ENCODE data around the gene MNT. TPM values are rescaled to one million over a fixed set of nuclear protein-coding genes. Genes with fewer than 3 reads are reported as not detected.
A peak's percentile ranks its signal among the peaks of the same experiment; 100 is the strongest.

The MNT gene
- total and polyA plus RNA-seq, 2 experiments from 2014 or later = 5.7 to 6.4 TPM

DNA sequence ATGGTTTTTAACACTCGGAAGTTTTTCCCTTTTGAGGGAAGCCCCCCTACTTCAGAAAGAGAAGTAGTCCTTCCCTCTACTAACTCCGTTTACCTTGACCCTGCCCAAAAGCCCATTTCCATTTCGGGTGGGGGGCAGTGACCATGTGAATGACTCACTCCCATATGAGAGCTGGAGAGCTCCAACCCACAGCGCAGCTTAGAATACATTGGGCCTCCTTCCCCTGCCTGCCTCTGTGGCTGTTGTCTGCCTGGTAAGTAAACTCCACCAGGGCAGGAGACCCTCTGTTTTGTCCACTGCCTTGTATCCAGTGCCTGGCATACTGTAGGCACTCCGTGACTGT, 62.6 kb downstream of the MNT start:
- ATAC-seq (peak; percentile 14), DNase-seq (ENCODE audit: low spot score) (peak; percentile 49)
- H3K4me1 ChIP-seq (ENCODE audit: insufficient read depth) = peaks cover 20% of the 10 kb centered on the region
- TF ChIP-seq EZH2phosphoT487 (IDR thresholded peaks at IDR 0.05; ENCODE audit: unreplicated experiment) (no peak), EZH2 (IDR thresholded peaks at IDR 0.05; ENCODE audit: low read depth, unreplicated experiment) (no peak), NANOG (IDR thresholded peaks at IDR 0.05; ENCODE audit: borderline replicate concordance) (no peak), JUNB (IDR thresholded peaks at IDR 0.05; ENCODE audit: unreplicated experiment) (no peak), ZNF114 (CRISPR knock-in tag; IDR thresholded peaks at IDR 0.05) (no peak), CREB1 (CRISPR knock-in tag; IDR thresholded peaks at IDR 0.05; ENCODE audit: low read depth) (no peak), STAT1 (IDR thresholded peaks at IDR 0.05; ENCODE audit: unreplicated experiment) (no peak), POLR2AphosphoS5 (IDR thresholded peaks at IDR 0.05; ENCODE audit: low read depth) (no peak), ZNF331 (CRISPR knock-in tag; IDR thresholded peaks at IDR 0.05; ENCODE audit: low read depth) (no peak)
- TF ChIP-seq, protein P1, sequence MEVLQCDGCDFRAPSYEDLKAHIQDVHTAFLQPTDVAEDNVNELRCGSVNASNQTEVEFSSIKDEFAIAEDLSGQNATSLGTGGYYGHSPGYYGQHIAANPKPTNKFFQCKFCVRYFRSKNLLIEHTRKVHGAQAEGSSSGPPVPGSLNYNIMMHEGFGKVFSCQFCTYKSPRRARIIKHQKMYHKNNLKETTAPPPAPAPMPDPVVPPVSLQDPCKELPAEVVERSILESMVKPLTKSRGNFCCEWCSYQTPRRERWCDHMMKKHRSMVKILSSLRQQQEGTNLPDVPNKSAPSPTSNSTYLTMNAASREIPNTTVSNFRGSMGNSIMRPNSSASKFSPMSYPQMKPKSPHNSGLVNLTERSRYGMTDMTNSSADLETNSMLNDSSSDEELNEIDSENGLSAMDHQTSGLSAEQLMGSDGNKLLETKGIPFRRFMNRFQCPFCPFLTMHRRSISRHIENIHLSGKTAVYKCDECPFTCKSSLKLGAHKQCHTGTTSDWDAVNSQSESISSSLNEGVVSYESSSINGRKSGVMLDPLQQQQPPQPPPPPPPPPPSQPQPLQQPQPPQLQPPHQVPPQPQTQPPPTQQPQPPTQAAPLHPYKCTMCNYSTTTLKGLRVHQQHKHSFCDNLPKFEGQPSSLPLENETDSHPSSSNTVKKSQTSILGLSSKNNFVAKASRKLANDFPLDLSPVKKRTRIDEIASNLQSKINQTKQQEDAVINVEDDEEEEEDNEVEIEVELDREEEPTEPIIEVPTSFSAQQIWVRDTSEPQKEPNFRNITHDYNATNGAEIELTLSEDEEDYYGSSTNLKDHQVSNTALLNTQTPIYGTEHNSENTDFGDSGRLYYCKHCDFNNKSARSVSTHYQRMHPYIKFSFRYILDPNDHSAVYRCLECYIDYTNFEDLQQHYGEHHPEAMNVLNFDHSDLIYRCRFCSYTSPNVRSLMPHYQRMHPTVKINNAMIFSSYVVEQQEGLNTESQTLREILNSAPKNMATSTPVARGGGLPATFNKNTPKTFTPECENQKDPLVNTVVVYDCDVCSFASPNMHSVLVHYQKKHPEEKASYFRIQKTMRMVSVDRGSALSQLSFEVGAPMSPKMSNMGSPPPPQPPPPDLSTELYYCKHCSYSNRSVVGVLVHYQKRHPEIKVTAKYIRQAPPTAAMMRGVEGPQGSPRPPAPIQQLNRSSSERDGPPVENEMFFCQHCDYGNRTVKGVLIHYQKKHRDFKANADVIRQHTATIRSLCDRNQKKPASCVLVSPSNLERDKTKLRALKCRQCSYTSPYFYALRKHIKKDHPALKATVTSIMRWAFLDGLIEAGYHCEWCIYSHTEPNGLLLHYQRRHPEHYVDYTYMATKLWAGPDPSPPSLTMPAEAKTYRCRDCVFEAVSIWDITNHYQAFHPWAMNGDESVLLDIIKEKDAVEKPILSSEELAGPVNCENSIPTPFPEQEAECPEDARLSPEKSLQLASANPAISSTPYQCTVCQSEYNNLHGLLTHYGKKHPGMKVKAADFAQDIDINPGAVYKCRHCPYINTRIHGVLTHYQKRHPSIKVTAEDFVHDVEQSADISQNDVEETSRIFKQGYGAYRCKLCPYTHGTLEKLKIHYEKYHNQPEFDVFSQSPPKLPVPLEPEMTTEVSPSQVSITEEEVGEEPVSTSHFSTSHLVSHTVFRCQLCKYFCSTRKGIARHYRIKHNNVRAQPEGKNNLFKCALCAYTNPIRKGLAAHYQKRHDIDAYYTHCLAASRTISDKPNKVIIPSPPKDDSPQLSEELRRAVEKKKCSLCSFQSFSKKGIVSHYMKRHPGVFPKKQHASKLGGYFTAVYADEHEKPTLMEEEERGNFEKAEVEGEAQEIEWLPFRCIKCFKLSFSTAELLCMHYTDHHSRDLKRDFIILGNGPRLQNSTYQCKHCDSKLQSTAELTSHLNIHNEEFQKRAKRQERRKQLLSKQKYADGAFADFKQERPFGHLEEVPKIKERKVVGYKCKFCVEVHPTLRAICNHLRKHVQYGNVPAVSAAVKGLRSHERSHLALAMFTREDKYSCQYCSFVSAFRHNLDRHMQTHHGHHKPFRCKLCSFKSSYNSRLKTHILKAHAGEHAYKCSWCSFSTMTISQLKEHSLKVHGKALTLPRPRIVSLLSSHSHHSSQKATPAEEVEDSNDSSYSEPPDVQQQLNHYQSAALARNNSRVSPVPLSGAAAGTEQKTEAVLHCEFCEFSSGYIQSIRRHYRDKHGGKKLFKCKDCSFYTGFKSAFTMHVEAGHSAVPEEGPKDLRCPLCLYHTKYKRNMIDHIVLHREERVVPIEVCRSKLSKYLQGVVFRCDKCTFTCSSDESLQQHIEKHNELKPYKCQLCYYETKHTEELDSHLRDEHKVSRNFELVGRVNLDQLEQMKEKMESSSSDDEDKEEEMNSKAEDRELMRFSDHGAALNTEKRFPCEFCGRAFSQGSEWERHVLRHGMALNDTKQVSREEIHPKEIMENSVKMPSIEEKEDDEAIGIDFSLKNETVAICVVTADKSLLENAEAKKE (CRISPR knock-in tag; IDR thresholded peaks at IDR 0.05) = no peak
- TF ChIP-seq, protein P2, sequence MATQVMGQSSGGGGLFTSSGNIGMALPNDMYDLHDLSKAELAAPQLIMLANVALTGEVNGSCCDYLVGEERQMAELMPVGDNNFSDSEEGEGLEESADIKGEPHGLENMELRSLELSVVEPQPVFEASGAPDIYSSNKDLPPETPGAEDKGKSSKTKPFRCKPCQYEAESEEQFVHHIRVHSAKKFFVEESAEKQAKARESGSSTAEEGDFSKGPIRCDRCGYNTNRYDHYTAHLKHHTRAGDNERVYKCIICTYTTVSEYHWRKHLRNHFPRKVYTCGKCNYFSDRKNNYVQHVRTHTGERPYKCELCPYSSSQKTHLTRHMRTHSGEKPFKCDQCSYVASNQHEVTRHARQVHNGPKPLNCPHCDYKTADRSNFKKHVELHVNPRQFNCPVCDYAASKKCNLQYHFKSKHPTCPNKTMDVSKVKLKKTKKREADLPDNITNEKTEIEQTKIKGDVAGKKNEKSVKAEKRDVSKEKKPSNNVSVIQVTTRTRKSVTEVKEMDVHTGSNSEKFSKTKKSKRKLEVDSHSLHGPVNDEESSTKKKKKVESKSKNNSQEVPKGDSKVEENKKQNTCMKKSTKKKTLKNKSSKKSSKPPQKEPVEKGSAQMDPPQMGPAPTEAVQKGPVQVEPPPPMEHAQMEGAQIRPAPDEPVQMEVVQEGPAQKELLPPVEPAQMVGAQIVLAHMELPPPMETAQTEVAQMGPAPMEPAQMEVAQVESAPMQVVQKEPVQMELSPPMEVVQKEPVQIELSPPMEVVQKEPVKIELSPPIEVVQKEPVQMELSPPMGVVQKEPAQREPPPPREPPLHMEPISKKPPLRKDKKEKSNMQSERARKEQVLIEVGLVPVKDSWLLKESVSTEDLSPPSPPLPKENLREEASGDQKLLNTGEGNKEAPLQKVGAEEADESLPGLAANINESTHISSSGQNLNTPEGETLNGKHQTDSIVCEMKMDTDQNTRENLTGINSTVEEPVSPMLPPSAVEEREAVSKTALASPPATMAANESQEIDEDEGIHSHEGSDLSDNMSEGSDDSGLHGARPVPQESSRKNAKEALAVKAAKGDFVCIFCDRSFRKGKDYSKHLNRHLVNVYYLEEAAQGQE (IDR thresholded peaks at IDR 0.05; ENCODE audit: unreplicated experiment) = no peak
- TF ChIP-seq, protein P3, sequence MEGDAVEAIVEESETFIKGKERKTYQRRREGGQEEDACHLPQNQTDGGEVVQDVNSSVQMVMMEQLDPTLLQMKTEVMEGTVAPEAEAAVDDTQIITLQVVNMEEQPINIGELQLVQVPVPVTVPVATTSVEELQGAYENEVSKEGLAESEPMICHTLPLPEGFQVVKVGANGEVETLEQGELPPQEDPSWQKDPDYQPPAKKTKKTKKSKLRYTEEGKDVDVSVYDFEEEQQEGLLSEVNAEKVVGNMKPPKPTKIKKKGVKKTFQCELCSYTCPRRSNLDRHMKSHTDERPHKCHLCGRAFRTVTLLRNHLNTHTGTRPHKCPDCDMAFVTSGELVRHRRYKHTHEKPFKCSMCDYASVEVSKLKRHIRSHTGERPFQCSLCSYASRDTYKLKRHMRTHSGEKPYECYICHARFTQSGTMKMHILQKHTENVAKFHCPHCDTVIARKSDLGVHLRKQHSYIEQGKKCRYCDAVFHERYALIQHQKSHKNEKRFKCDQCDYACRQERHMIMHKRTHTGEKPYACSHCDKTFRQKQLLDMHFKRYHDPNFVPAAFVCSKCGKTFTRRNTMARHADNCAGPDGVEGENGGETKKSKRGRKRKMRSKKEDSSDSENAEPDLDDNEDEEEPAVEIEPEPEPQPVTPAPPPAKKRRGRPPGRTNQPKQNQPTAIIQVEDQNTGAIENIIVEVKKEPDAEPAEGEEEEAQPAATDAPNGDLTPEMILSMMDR (conservative IDR thresholded peaks at IDR 0.05; ENCODE audit: low read depth in 2 of 2) = no peak
- TF ChIP-seq, protein P4, sequence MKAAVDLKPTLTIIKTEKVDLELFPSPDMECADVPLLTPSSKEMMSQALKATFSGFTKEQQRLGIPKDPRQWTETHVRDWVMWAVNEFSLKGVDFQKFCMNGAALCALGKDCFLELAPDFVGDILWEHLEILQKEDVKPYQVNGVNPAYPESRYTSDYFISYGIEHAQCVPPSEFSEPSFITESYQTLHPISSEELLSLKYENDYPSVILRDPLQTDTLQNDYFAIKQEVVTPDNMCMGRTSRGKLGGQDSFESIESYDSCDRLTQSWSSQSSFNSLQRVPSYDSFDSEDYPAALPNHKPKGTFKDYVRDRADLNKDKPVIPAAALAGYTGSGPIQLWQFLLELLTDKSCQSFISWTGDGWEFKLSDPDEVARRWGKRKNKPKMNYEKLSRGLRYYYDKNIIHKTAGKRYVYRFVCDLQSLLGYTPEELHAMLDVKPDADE (IDR thresholded peaks at IDR 0.05) = no peak
- Mint-ChIP-seq H3K27ac (no peak overlapping the region), H3K9me3 (peaks cover 2% of the 10 kb centered on the region; the same call in 1 of the 3 replicates), H3K36me3 (ENCODE audit: low read depth) (peaks cover 8% of the 10 kb centered on the region; the same call in 1 of the 3 replicates), H3K27me3 (ENCODE audit: insufficient read depth, low read depth, poor library complexity) (peaks cover 17% of the 10 kb centered on the region), H3K4me1 (peaks cover 5% of the 10 kb centered on the region), H3K4me3 (peak overlapping the region; percentile 84; the same call in 2 of the 3 replicates)
- peak overlapping the region; percentile 99 for H3K4me2 ChIP-seq
- H3F3A ChIP-seq (replicated peaks; ENCODE audit: low read depth) = peaks cover 28% of the 10 kb centered on the region
- no peaks in the 10 kb centered on the region for H3K27me3 ChIP-seq (ENCODE audit: insufficient read depth)
- H3K27ac ChIP-seq (ENCODE audit: low read depth) = no peak overlapping the region
- H3K4me3 ChIP-seq = peak overlapping the region; percentile 95
- H3K79me2 ChIP-seq (replicated peaks; ENCODE audit: insufficient read depth) = peaks cover 43% of the 10 kb centered on the region
- peak overlapping the region; percentile 87 for H2AFZ ChIP-seq
- H3K9me2 ChIP-seq (ENCODE audit: insufficient read depth) = no peaks in the 10 kb centered on the region
- peaks cover 20% of the 10 kb centered on the region for H4K20me1 ChIP-seq (replicated peaks; ENCODE audit: insufficient read depth)
- H3K36me3 ChIP-seq (ENCODE audit: insufficient read depth) = peaks cover 20% of the 10 kb centered on the region
